HG03097 (cell line): ENCODE results near the gene PLPPR2.
"Not testable (repeated sequence)": the region's sequence is repeated elsewhere in the genome, so short reads cannot be mapped to it uniquely, and the experiment has no call there.

Source experiments
- ATAC-seq: cut with Tn5 transposase; IDR thresholded peaks from one replicate; pipeline ENCODE4 v1.9.1; 2021; ENCODE audit not compliant: unreplicated experiment, low FRiP score

Gene PLPPR2

GRCh38 chr19:11355160-11356073 is at the start of gene PLPPR2:
Gene PLPPR2 (plus strand): TSS chr19:11355432. CDS start chr19:11357674, 2,242 bp downstream.
- no peak for ATAC-seq

- no peak for ATAC-seq
Measured at GRCh38 chr19:11306337-11306736, 48.9 kb upstream of the PLPPR2 start.

- ATAC-seq = not testable (repeated sequence)
Measured at GRCh38 chr19:11320278-11320995, 34.8 kb upstream of the PLPPR2 start.

GRCh38 chr19:11321191-11322126 is 33.8 kb upstream of the PLPPR2 start:
- ATAC-seq = no peak

GRCh38 chr19:11322269-11323024 is 32.8 kb upstream of the PLPPR2 start:
- ATAC-seq = no peak

- ATAC-seq = no peak
Measured at GRCh38 chr19:11323601-11324078, 31.6 kb upstream of the PLPPR2 start.

GRCh38 chr19:11324079-11324661 is 31.1 kb upstream of the PLPPR2 start:
- ATAC-seq = no peak

GRCh38 chr19:11324748-11325389 is 30.4 kb upstream of the PLPPR2 start:
- no peak for ATAC-seq

GRCh38 chr19:11325544-11325943 is 29.7 kb upstream of the PLPPR2 start:
- no peak for ATAC-seq

- no peak for ATAC-seq
Measured at GRCh38 chr19:11330127-11330526, 25.1 kb upstream of the PLPPR2 start.

GRCh38 chr19:11331502-11331901 is 23.7 kb upstream of the PLPPR2 start:
- ATAC-seq = no peak

GRCh38 chr19:11332822-11333221 is 22.4 kb upstream of the PLPPR2 start:
- no peak for ATAC-seq

GRCh38 chr19:11333838-11334237 is 21.4 kb upstream of the PLPPR2 start:
- ATAC-seq = not testable (repeated sequence)

- no peak for ATAC-seq
Measured at GRCh38 chr19:11335449-11336146, 19.6 kb upstream of the PLPPR2 start.

GRCh38 chr19:11337080-11337479 is 18.2 kb upstream of the PLPPR2 start:
- ATAC-seq = no peak

- no peak for ATAC-seq
Measured at GRCh38 chr19:11338121-11338520, 17.1 kb upstream of the PLPPR2 start.

GRCh38 chr19:11338569-11339253 is 16.5 kb upstream of the PLPPR2 start:
- no peak for ATAC-seq
